ENCODE measurements around the gene HPGDS.

Gene HPGDS

GRCh38 chr4:94354474-94354896 lies 11.8 kb upstream of the HPGDS start:
- H3K9ac ChIP-seq (ENCODE audit: low read depth, low read length) = no peak overlapping the region
- H3K9me3 ChIP-seq (ENCODE audit: control insufficient read depth, insufficient read depth, low read length) = no peaks in the 10 kb centered on the region

GRCh38 chr4:94352996-94353395 lies 10.4 kb upstream of the HPGDS start:
- no peak overlapping the region for H3K4me3 ChIP-seq (ENCODE audit: low read depth, low read length)
- no peaks in the 10 kb centered on the region for H3K9me3 ChIP-seq (ENCODE audit: control insufficient read depth, insufficient read depth, low read length)
- H3K9ac ChIP-seq (ENCODE audit: low read depth, low read length) = no peak overlapping the region

More at GRCh38 chr4:94354474-94354896, 11.8 kb upstream of the HPGDS start:
- Histone ChIP-seq H3K36me3 (ENCODE audit: control insufficient read depth, insufficient read depth, low read length) (no peaks in the 10 kb centered on the region), H3K27me3 (ENCODE audit: control insufficient read depth, insufficient read depth, low read length) (no peaks in the 10 kb centered on the region), H3K4me3 (ENCODE audit: low read depth, low read length) (no peak overlapping the region), H3K4me1 (ENCODE audit: control insufficient read depth, insufficient read depth, low read length) (no peaks in the 10 kb centered on the region)

DNA sequence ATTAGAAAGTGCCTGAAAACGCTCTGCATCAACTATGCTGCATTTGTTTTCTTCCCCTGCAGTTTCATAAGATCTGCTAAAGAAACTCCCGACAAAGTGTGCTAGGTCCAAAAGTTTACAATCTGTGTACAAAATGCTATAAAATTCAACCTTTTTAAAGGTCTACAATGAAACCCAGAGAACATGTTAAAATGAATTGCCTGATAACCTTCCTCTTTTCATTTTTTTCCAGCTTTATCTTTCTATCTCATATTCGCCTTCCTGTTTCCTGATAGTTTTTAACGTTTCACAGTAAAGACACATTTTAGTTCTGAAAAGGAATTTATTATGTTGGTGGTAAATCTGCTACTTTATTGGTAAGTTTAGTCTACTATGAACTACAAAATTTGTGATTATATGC lies 9.5 kb upstream of the HPGDS start:
- no peak overlapping the region for H3K9ac ChIP-seq (ENCODE audit: low read depth, low read length)
- H3K36me3 ChIP-seq (ENCODE audit: control insufficient read depth, insufficient read depth, low read length) = no peaks in the 10 kb centered on the region
- no peaks in the 10 kb centered on the region for H3K4me1 ChIP-seq (ENCODE audit: control insufficient read depth, insufficient read depth, low read length)
- no peaks in the 10 kb centered on the region for H3K27me3 ChIP-seq (ENCODE audit: control insufficient read depth, insufficient read depth, low read length)
- no peak overlapping the region for H3K4me3 ChIP-seq (ENCODE audit: low read depth, low read length)
- no peaks in the 10 kb centered on the region for H3K9me3 ChIP-seq (ENCODE audit: control insufficient read depth, insufficient read depth, low read length)

More at GRCh38 chr4:94352996-94353395, 10.4 kb upstream of the HPGDS start:
- Histone ChIP-seq H3K36me3 (ENCODE audit: control insufficient read depth, insufficient read depth, low read length) (no peaks in the 10 kb centered on the region), H3K4me1 (ENCODE audit: control insufficient read depth, insufficient read depth, low read length) (no peaks in the 10 kb centered on the region), H3K27me3 (ENCODE audit: control insufficient read depth, insufficient read depth, low read length) (no peaks in the 10 kb centered on the region)

DNA sequence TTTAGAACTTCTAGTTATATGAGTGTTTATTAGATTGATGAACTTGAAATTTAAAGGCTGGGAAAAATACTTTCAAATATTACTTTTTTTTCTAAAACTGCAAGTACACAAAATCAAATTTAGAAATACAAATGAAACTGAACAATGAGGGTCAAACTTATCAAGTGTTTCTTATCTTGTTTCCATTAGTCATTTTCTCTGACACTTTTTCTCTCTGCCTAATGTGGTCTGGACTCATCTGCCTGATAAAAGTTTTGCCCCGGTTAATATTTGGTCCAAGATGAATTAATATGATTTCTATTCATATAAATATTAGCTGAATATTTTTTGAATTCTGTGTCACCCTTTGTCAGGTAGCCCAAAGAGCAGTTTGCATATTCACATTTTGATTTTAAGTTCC lies 8.7 kb upstream of the HPGDS start:
- no peaks in the 10 kb centered on the region for H3K4me1 ChIP-seq (ENCODE audit: control insufficient read depth, insufficient read depth, low read length)
- H3K36me3 ChIP-seq (ENCODE audit: control insufficient read depth, insufficient read depth, low read length) = no peaks in the 10 kb centered on the region
- H3K4me3 ChIP-seq (ENCODE audit: low read depth, low read length) = no peak overlapping the region
- no peaks in the 10 kb centered on the region for H3K27me3 ChIP-seq (ENCODE audit: control insufficient read depth, insufficient read depth, low read length)
- H3K9me3 ChIP-seq (ENCODE audit: control insufficient read depth, insufficient read depth, low read length) = no peaks in the 10 kb centered on the region
- H3K9ac ChIP-seq (ENCODE audit: low read depth, low read length) = no peak overlapping the region

DNA sequence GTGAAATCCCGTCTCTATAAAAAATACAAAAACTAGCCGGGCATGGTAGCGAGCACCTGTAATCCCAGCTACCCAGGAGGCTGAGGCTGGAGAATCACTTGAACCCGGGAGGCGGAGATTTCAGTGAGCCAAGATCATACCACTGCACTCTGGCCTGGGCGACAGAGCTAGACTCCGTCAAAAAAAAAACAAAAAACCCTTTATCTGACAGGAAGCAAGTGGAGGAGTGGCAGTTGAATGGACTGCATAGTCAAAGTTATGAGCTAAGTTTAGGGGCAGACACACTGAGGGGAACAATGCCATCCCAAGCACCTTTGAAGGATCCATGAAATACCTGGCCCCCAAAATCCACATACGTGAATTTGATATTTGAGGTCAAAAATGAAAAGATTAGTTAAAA lies 7.5 kb upstream of the HPGDS start:
- no peak overlapping the region for H3K4me3 ChIP-seq (ENCODE audit: low read depth, low read length)
- no peaks in the 10 kb centered on the region for H3K36me3 ChIP-seq (ENCODE audit: control insufficient read depth, insufficient read depth, low read length)
- no peak overlapping the region for H3K9ac ChIP-seq (ENCODE audit: low read depth, low read length)
- no peaks in the 10 kb centered on the region for H3K27me3 ChIP-seq (ENCODE audit: control insufficient read depth, insufficient read depth, low read length)
- H3K9me3 ChIP-seq (ENCODE audit: control insufficient read depth, insufficient read depth, low read length) = no peaks in the 10 kb centered on the region
- no peaks in the 10 kb centered on the region for H3K4me1 ChIP-seq (ENCODE audit: control insufficient read depth, insufficient read depth, low read length)

GRCh38 chr4:94349193-94349592 lies 6.6 kb upstream of the HPGDS start:
- Histone ChIP-seq H3K9ac (ENCODE audit: low read depth, low read length) (no peak overlapping the region), H3K9me3 (ENCODE audit: control insufficient read depth, insufficient read depth, low read length) (no peaks in the 10 kb centered on the region), H3K36me3 (ENCODE audit: control insufficient read depth, insufficient read depth, low read length) (no peaks in the 10 kb centered on the region), H3K4me3 (ENCODE audit: low read depth, low read length) (no peak overlapping the region), H3K27me3 (ENCODE audit: control insufficient read depth, insufficient read depth, low read length) (no peaks in the 10 kb centered on the region), H3K4me1 (ENCODE audit: control insufficient read depth, insufficient read depth, low read length) (no peaks in the 10 kb centered on the region)

DNA sequence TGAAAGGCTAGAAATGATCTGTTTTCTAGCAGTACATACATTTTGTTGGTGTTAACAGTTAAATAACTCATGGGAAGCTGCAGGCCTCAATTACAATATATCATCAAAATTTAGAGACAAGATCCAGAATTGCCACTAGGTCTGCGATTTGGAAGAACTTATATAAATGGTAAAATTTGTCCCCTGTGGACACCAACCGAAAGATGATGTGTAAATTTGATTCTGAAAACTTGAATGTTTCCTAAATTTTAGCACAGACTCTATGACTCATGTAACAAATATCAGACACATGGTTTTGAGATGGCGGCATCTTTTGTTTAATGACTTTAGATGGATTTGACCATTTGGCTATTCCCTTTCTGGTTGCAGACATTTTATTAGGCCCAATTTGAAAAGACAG lies 6.0 kb upstream of the HPGDS start:
- Histone ChIP-seq H3K27me3 (ENCODE audit: control insufficient read depth, insufficient read depth, low read length) (no peaks in the 10 kb centered on the region), H3K4me1 (ENCODE audit: control insufficient read depth, insufficient read depth, low read length) (no peaks in the 10 kb centered on the region), H3K9ac (ENCODE audit: low read depth, low read length) (no peak overlapping the region), H3K9me3 (ENCODE audit: control insufficient read depth, insufficient read depth, low read length) (no peaks in the 10 kb centered on the region), H3K4me3 (ENCODE audit: low read depth, low read length) (no peak overlapping the region), H3K36me3 (ENCODE audit: control insufficient read depth, insufficient read depth, low read length) (no peaks in the 10 kb centered on the region)

GRCh38 chr4:94346541-94346940 lies 3.9 kb upstream of the HPGDS start:
- no peaks in the 10 kb centered on the region for H3K9me3 ChIP-seq (ENCODE audit: control insufficient read depth, insufficient read depth, low read length)

DNA sequence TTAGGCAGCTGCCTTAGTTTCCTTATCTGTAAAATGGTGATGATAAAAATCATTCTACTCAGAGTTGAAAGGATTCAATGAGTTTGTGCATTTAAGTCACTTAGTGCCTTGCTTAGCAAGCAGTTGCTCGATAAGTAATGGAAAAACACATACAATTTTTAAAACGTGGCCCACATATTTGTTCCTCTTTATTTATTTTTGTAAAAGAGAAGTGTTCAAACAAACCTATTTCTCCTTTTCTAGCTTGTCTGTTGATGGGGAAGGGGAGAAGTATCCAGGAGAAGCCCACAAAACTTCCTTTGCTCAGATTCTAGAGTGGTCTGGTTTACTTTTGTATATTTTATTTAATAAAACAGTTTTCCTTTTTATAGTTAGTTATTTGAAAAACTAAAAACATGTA lies 3.3 kb upstream of the HPGDS start:
- Histone ChIP-seq H3K27me3 (ENCODE audit: control insufficient read depth, insufficient read depth, low read length) (no peaks in the 10 kb centered on the region), H3K9me3 (ENCODE audit: control insufficient read depth, insufficient read depth, low read length) (no peaks in the 10 kb centered on the region), H3K4me1 (ENCODE audit: control insufficient read depth, insufficient read depth, low read length) (no peaks in the 10 kb centered on the region), H3K9ac (ENCODE audit: low read depth, low read length) (no peak overlapping the region), H3K4me3 (ENCODE audit: low read depth, low read length) (no peak overlapping the region), H3K36me3 (ENCODE audit: control insufficient read depth, insufficient read depth, low read length) (no peaks in the 10 kb centered on the region)

More at GRCh38 chr4:94346541-94346940, 3.9 kb upstream of the HPGDS start:
- no peak overlapping the region for H3K4me3 ChIP-seq (ENCODE audit: low read depth, low read length)
- no peak overlapping the region for H3K9ac ChIP-seq (ENCODE audit: low read depth, low read length)
- no peaks in the 10 kb centered on the region for H3K27me3 ChIP-seq (ENCODE audit: control insufficient read depth, insufficient read depth, low read length)
- no peaks in the 10 kb centered on the region for H3K36me3 ChIP-seq (ENCODE audit: control insufficient read depth, insufficient read depth, low read length)
- no peaks in the 10 kb centered on the region for H3K4me1 ChIP-seq (ENCODE audit: control insufficient read depth, insufficient read depth, low read length)

DNA sequence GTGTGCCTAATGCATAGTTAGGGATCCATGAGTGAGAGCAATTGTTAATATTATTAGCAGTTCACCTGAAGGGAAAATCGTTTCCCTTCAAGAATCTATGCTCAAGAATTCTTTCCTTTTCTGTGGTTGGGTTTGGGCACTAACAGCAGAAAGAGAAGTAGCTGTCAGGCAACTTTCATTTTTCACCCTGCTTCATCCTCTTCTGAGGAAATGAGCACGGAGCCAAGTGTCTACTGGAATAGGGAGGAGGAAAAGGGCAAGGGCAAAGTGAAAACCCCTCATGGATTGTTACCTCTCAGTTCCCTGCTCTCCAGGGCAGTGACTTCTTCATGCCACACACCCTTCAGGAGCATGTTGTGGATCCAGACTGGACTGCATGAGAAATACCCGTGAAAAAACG lies 2.6 kb upstream of the HPGDS start:
- Histone ChIP-seq H3K9ac (ENCODE audit: low read depth, low read length) (no peak overlapping the region), H3K27me3 (ENCODE audit: control insufficient read depth, insufficient read depth, low read length) (no peaks in the 10 kb centered on the region), H3K9me3 (ENCODE audit: control insufficient read depth, insufficient read depth, low read length) (no peaks in the 10 kb centered on the region), H3K4me3 (ENCODE audit: low read depth, low read length) (no peak overlapping the region), H3K4me1 (ENCODE audit: control insufficient read depth, insufficient read depth, low read length) (no peaks in the 10 kb centered on the region), H3K36me3 (ENCODE audit: control insufficient read depth, insufficient read depth, low read length) (no peaks in the 10 kb centered on the region)

GRCh38 chr4:94344457-94344856 lies 1.8 kb upstream of the HPGDS start:
- Histone ChIP-seq H3K27me3 (ENCODE audit: control insufficient read depth, insufficient read depth, low read length) (no peaks in the 10 kb centered on the region), H3K36me3 (ENCODE audit: control insufficient read depth, insufficient read depth, low read length) (no peaks in the 10 kb centered on the region), H3K4me3 (ENCODE audit: low read depth, low read length) (no peak overlapping the region), H3K9ac (ENCODE audit: low read depth, low read length) (no peak overlapping the region), H3K4me1 (ENCODE audit: control insufficient read depth, insufficient read depth, low read length) (no peaks in the 10 kb centered on the region), H3K9me3 (ENCODE audit: control insufficient read depth, insufficient read depth, low read length) (no peaks in the 10 kb centered on the region)

GRCh38 chr4:94341481-94342370 lies 910 bp downstream of the HPGDS start:
- Histone ChIP-seq H3K4me1 (ENCODE audit: control insufficient read depth, insufficient read depth, low read length) (no peaks in the 10 kb centered on the region), H3K9ac (ENCODE audit: low read depth, low read length) (no peak overlapping the region), H3K27me3 (ENCODE audit: control insufficient read depth, insufficient read depth, low read length) (no peaks in the 10 kb centered on the region), H3K36me3 (ENCODE audit: control insufficient read depth, insufficient read depth, low read length) (no peaks in the 10 kb centered on the region), H3K4me3 (ENCODE audit: low read depth, low read length) (no peak overlapping the region), H3K9me3 (ENCODE audit: control insufficient read depth, insufficient read depth, low read length) (no peaks in the 10 kb centered on the region)
